Fibroblast of lung (primary cell): ENCODE results near the gene ANKLE2.

Experiments used
- EZH2 ChIP-seq: IDR thresholded peaks from 2 replicates; pipeline ENCODE4 v1.5.1; 2012; ENCODE audit warnings: low read length, control low read depth, mild to moderate bottlenecking; ENCODE audit errors: missing control alignments
- TF ChIP-seq, protein P1 (sequence below), 2 donors: IDR thresholded peaks in 1 of 2; conservative IDR thresholded peaks in 1 of 2; 1 replicate in 1 of 2; 2 replicates in 1 of 2; pipeline ENCODE4 v1.5.1; 2011 to 2012; ENCODE audit warnings: low read length in 2 of 2, control low read depth in 1 of 2, inconsistent platforms in 1 of 2, low read depth in 1 of 2, mild to moderate bottlenecking in 1 of 2

DNA sequence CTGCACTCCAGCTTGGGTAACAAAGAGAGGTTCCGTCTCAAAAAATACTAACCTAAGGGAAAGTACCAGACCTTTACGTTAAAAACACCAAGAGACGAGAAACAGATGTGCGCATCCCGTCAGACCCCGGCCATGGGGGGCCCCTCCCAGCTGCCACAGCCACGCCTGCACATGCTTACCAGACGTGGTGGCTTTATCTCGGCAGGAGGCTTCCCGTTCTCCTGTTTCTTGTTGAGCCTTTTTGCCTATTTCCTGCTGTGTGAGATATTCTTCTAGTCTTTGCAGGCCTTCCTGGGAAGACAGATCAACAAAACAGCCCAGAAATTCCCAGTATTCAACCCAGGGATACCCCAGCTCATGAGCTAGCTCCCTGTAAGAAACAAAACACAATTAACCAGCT is 27.4 kb downstream of the ANKLE2 start:
- TF ChIP-seq, protein P1, sequence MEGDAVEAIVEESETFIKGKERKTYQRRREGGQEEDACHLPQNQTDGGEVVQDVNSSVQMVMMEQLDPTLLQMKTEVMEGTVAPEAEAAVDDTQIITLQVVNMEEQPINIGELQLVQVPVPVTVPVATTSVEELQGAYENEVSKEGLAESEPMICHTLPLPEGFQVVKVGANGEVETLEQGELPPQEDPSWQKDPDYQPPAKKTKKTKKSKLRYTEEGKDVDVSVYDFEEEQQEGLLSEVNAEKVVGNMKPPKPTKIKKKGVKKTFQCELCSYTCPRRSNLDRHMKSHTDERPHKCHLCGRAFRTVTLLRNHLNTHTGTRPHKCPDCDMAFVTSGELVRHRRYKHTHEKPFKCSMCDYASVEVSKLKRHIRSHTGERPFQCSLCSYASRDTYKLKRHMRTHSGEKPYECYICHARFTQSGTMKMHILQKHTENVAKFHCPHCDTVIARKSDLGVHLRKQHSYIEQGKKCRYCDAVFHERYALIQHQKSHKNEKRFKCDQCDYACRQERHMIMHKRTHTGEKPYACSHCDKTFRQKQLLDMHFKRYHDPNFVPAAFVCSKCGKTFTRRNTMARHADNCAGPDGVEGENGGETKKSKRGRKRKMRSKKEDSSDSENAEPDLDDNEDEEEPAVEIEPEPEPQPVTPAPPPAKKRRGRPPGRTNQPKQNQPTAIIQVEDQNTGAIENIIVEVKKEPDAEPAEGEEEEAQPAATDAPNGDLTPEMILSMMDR (conservative IDR thresholded peaks at IDR 0.05 in 1 of 2, IDR thresholded peaks at IDR 0.05 in 1 of 2; ENCODE audit: low read depth in 1 of 2, low read length in 2 of 2): no peak
- no peak for TF ChIP-seq EZH2
